SK-N-SH (cell line): ENCODE results near the gene RCAN3.

Experiments used
- EP300 ChIP-seq, 2 experiments: IDR thresholded peaks; 2 replicates each; pipeline versions ENCODE4 v1.4.0 to v1.6.1; 2012; ENCODE audit warnings: borderline replicate concordance in 1 of 2, low read depth in 1 of 2, low read length in 1 of 2
- EZH2phosphoT487 ChIP-seq: fragments of 200-600 bp; sonication (generic); IDR thresholded peaks from 2 replicates; pipeline ENCODE4 v1.6.1; 2017; ENCODE audit warnings: low read depth, mixed run types, mild to moderate bottlenecking, antibody characterized with exemption, moderate library complexity, borderline replicate concordance
- GABPA ChIP-seq: IDR thresholded peaks from 2 replicates; pipeline ENCODE4 v1.4.0; 2012; ENCODE audit warnings: low read depth, mild to moderate bottlenecking
- NFIC ChIP-seq: IDR thresholded peaks from 2 replicates; pipeline ENCODE4 v1.4.0; 2012; ENCODE audit warnings: borderline replicate concordance
- POLR2AphosphoS5 ChIP-seq: IDR thresholded peaks from 2 replicates; pipeline ENCODE4 v1.6.1; 2012; ENCODE audit warnings: low read depth, low read length
- RFX5 ChIP-seq: IDR thresholded peaks from 2 replicates; pipeline ENCODE4 v1.6.1; 2012; ENCODE audit warnings: mild to moderate bottlenecking, improper control_type of control experiment, low read length
- SIN3A ChIP-seq: IDR thresholded peaks from 2 replicates; pipeline ENCODE4 v1.6.1; 2012; ENCODE audit warnings: low read depth, mild to moderate bottlenecking, low read length, moderate library complexity, borderline replicate concordance
- TAF1 ChIP-seq: IDR thresholded peaks from 2 replicates; pipeline ENCODE4 v1.6.1; 2012; ENCODE audit warnings: low read depth, mild to moderate bottlenecking, low read length, moderate library complexity, borderline replicate concordance
- TEAD4 ChIP-seq: IDR thresholded peaks from 2 replicates; pipeline ENCODE4 v1.4.0; 2012; ENCODE audit warnings: mild to moderate bottlenecking, borderline replicate concordance; ENCODE audit not compliant: insufficient read depth
- USF2 ChIP-seq: fragments of 150-350 bp; IDR thresholded peaks from 2 replicates; pipeline ENCODE4 v1.6.1; 2017; ENCODE audit warnings: antibody characterized with exemption, low read length, low read depth, borderline replicate concordance
- YY1 ChIP-seq: IDR thresholded peaks from 2 replicates; pipeline ENCODE4 v1.4.0; 2012; ENCODE audit warnings: low read depth, mild to moderate bottlenecking
- ZBTB33 ChIP-seq: IDR thresholded peaks from 2 replicates; pipeline ENCODE4 v1.4.0; 2012; ENCODE audit warnings: low read depth, borderline replicate concordance
- TF ChIP-seq, protein P1 (sequence below): fragments of 200-600 bp; sonication (generic); IDR thresholded peaks from 2 replicates; pipeline ENCODE4 v1.6.1; 2017; ENCODE audit warnings: antibody characterized with exemption, mild to moderate bottlenecking, moderate library complexity
- TF ChIP-seq, protein P2 (sequence below): IDR thresholded peaks from 2 replicates; pipeline ENCODE4 v1.4.0; 2012; ENCODE audit warnings: low read depth

DNA sequence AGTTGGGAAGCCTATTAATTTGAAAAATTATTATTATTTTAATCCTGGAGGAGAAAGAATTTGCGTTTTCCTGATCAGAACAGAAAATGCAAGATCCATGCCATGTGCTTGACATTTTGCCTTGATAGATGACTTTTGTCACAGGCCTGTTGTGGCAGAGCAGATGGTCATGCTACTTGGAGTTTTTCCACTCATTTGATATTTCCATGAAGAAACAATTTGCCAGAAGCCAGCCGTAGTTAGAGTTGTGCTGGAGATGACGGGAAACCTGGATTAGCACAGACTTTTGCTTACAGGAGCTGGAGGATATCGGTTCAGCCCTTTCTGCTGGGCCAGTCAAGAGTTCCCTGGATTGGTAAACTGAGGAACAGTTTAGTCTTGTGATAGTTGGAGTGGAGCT, 3.2 kb downstream of the RCAN3 start:
- TF ChIP-seq ZBTB33 (no peak), EP300 (IDR thresholded peaks at IDR 0.05; ENCODE audit: borderline replicate concordance in 1 of 2, low read depth in 1 of 2, low read length in 1 of 2) (no peak), GABPA (no peak), YY1 (no peak), POLR2AphosphoS5 (no peak), RFX5 (no peak), USF2 (no peak), TAF1 (no peak), SIN3A (no peak), NFIC (no peak), EZH2phosphoT487 (no peak), TEAD4 (no peak)
- TF ChIP-seq, protein P1, sequence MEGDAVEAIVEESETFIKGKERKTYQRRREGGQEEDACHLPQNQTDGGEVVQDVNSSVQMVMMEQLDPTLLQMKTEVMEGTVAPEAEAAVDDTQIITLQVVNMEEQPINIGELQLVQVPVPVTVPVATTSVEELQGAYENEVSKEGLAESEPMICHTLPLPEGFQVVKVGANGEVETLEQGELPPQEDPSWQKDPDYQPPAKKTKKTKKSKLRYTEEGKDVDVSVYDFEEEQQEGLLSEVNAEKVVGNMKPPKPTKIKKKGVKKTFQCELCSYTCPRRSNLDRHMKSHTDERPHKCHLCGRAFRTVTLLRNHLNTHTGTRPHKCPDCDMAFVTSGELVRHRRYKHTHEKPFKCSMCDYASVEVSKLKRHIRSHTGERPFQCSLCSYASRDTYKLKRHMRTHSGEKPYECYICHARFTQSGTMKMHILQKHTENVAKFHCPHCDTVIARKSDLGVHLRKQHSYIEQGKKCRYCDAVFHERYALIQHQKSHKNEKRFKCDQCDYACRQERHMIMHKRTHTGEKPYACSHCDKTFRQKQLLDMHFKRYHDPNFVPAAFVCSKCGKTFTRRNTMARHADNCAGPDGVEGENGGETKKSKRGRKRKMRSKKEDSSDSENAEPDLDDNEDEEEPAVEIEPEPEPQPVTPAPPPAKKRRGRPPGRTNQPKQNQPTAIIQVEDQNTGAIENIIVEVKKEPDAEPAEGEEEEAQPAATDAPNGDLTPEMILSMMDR: no peak
- TF ChIP-seq, protein P2, sequence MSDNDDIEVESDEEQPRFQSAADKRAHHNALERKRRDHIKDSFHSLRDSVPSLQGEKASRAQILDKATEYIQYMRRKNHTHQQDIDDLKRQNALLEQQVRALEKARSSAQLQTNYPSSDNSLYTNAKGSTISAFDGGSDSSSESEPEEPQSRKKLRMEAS: no peak
